OCI-LY3 (cell line): Measurements from ENCODE around the gene SLMAP.

Source experiments
- CTCF ChIP-seq: fragments of 200-600, 300-600 bp; sonication (generic); IDR thresholded peaks from 2 replicates; pipeline ENCODE4 v1.5.1; 2014; ENCODE audit warnings: antibody characterized with exemption, low read length, low read depth
- EZH2phosphoT487 ChIP-seq: fragments of 200-600 bp; shearing (Covaris generic); IDR thresholded peaks from 2 replicates; pipeline ENCODE4 v1.6.1; 2018; ENCODE audit warnings: antibody characterized with exemption, mixed run types, low read depth

GRCh38 chr3:57856675-57857074 is 100.6 kb downstream of the SLMAP start:
- TF ChIP-seq CTCF = no peak
- no peak for TF ChIP-seq EZH2phosphoT487
